Measurements from ENCODE around the gene CPSF4L. TPM values are rescaled to one million over a fixed set of nuclear protein-coding genes. Genes with fewer than 3 reads are reported as not detected.

The CPSF4L gene
- total and polyA plus RNA-seq, 2 donors (not counting 3 experiments of a cell fraction or from before 2014, with no cell fraction given): not detected

DNA sequence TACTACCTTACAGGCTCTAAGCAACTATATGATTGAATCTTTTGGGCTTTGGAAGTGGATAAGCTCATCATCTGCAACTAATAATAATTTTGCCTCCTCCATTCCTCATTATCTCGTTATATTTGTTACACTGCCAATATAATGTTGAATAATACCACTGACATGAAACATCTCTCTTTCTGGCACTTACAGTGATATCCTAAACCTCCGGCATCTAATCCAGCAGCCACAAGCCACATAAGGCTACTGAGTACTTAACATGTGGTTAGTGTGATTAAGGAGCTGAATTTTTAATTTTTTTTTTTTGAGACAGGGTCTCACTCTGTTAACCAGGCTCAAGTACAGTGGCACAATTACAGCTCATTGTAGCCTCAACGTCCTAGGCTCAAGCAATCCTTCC lies 40.5 kb upstream of the CPSF4L start:
- no peak overlapping the region for H2AFZ ChIP-seq (ENCODE audit: low read depth, low read length)
- no peak overlapping the region for H3K4me2 ChIP-seq (ENCODE audit: insufficient read depth, low read length)
- BruUV-seq (replicated peaks): no TSS peak
- H4K20me1 ChIP-seq (replicated peaks; ENCODE audit: control insufficient read depth, extremely low read depth, insufficient read depth, low read length): no peaks in the 10 kb centered on the region
- H3K9me1 ChIP-seq (replicated peaks; ENCODE audit: control insufficient read depth, extremely low read depth, insufficient read depth, low read length): no peaks in the 10 kb centered on the region
- H3K27ac ChIP-seq (ENCODE audit: insufficient read depth, low read depth, low read length): no peak overlapping the region
- H3K4me1 ChIP-seq (ENCODE audit: control insufficient read depth, extremely low read depth, insufficient read depth, low read length): peaks cover 36% of the 10 kb centered on the region
- DNase-seq (ENCODE audit: low read depth, low spot score): no peak
- H3K9me3 ChIP-seq (replicated peaks; ENCODE audit: control insufficient read depth, insufficient read depth, low read length): no peaks in the 10 kb centered on the region
- ChIA-PET POLR2A (no interaction called here), CTCF (interaction anchor here (1.0 kb wide), 1 partner anchor 46 kb away, joined by 3 read pairs; no protein-coding TSS in a partner anchor)
- intact Hi-C loops (cut with micrococcal nuclease) (loop anchor here (10.0 kb wide), 1 partner anchor 397 kb away; no protein-coding TSS in a partner anchor), dilution Hi-C loops (cut with MboI; ENCODE audit: extremely low pct_ligation_motif_present, low sequenced_read_pairs) (no loop called here)
- no peak overlapping the region for H3K4me3 ChIP-seq (replicated peaks in 1 of 3; ENCODE audit: insufficient read depth in 1 of 3, low read depth in 1 of 3, low read length in 3 of 3)
- no peaks in the 10 kb centered on the region for H3K36me3 ChIP-seq (ENCODE audit: control insufficient read depth in 2 of 2, extremely low read depth in 1 of 2, insufficient read depth in 2 of 2, low read length in 2 of 2)
- H3K27me3 ChIP-seq (ENCODE audit: control insufficient read depth in 2 of 2, insufficient read depth in 2 of 2, low read length in 2 of 2): no peaks in the 10 kb centered on the region
- FAIRE-seq: no peak
- peaks cover 74% of the 10 kb centered on the region for H3K79me2 ChIP-seq (ENCODE audit: control insufficient read depth, insufficient read depth, low read length)
- no peak overlapping the region for H3K9ac ChIP-seq (replicated peaks; ENCODE audit: extremely low read depth, insufficient read depth, low read length)
- TF ChIP-seq POLR2A (IDR thresholded peaks at IDR 0.05; ENCODE audit: low read depth, low read length): no peak
- TF ChIP-seq MYC (IDR thresholded peaks at IDR 0.05; ENCODE audit: low read depth, low read length): no peak
- TF ChIP-seq POLR2AphosphoS5 (IDR thresholded peaks at IDR 0.05; ENCODE audit: insufficient read depth, low read depth, low read length): no peak
- no peak for TF ChIP-seq EZH2 (IDR thresholded peaks at IDR 0.05; ENCODE audit: borderline replicate concordance, low read depth, low read length, severe bottlenecking)
- no peak for TF ChIP-seq MAX (IDR thresholded peaks at IDR 0.05; ENCODE audit: insufficient read depth, insufficient read length)

DNA sequence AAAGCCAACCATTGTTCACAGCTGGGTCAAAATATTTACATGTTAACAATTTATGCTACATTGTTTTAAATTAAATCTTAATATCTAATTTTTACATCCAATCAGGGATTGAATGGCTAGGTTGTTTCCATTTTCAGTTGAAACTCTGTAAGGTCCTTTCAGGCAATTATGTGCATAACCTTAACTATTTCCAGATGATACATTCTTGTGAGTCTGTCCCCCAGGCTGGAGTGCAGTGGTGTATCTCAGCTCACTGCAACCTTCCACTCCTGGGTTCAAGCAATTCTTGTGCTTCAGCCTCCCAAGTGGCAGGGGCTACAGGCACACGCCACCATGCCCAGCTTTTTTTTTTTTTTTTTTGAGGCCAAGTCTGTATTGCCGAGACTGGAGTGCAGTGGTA lies 39.7 kb upstream of the CPSF4L start:
- Histone ChIP-seq H4K20me1 (replicated peaks; ENCODE audit: control insufficient read depth, extremely low read depth, insufficient read depth, low read length) (no peaks in the 10 kb centered on the region), H3K4me3 (replicated peaks in 1 of 3; ENCODE audit: insufficient read depth in 1 of 3, low read depth in 1 of 3, low read length in 3 of 3) (no peak overlapping the region), H3K36me3 (ENCODE audit: control insufficient read depth in 2 of 2, extremely low read depth in 1 of 2, insufficient read depth in 2 of 2, low read length in 2 of 2) (no peaks in the 10 kb centered on the region), H3K4me1 (ENCODE audit: control insufficient read depth, extremely low read depth, insufficient read depth, low read length) (peaks cover 28% of the 10 kb centered on the region), H3K27me3 (ENCODE audit: control insufficient read depth in 2 of 2, insufficient read depth in 2 of 2, low read length in 2 of 2) (no peaks in the 10 kb centered on the region), H3K9me1 (replicated peaks; ENCODE audit: control insufficient read depth, extremely low read depth, insufficient read depth, low read length) (no peaks in the 10 kb centered on the region), H3K79me2 (ENCODE audit: control insufficient read depth, insufficient read depth, low read length) (peaks cover 68% of the 10 kb centered on the region), H2AFZ (ENCODE audit: low read depth, low read length) (no peak overlapping the region), H3K27ac (ENCODE audit: insufficient read depth, low read depth, low read length) (no peak overlapping the region), H3K9ac (replicated peaks; ENCODE audit: extremely low read depth, insufficient read depth, low read length) (no peak overlapping the region), H3K4me2 (ENCODE audit: insufficient read depth, low read length) (no peak overlapping the region), H3K9me3 (replicated peaks; ENCODE audit: control insufficient read depth, insufficient read depth, low read length) (no peaks in the 10 kb centered on the region)
- POLR2A ChIA-PET: interaction anchor here (0.7 kb wide), 2 partner anchors 18 to 19 kb away, joined by 4 to 5 read pairs; no protein-coding TSS in a partner anchor
- intact Hi-C loops (cut with micrococcal nuclease): loop anchor here (10.0 kb wide), 1 partner anchor 397 kb away; no protein-coding TSS in a partner anchor
- DNase-seq (ENCODE audit: low read depth, low spot score) (no peak), FAIRE-seq (no peak)
- CTCF ChIA-PET: interaction anchor here (0.6 to 1.0 kb wide), 2 partner anchors 11 to 45 kb away, joined by 3 read pairs; no protein-coding TSS in a partner anchor
- dilution Hi-C loops (cut with MboI; ENCODE audit: extremely low pct_ligation_motif_present, low sequenced_read_pairs): no loop called here
- no TSS peak for BruUV-seq (replicated peaks)
- TF ChIP-seq POLR2A (IDR thresholded peaks at IDR 0.05; ENCODE audit: low read depth, low read length) (no peak), MAX (IDR thresholded peaks at IDR 0.05; ENCODE audit: insufficient read depth, insufficient read length) (no peak), FOS (IDR thresholded peaks at IDR 0.05; ENCODE audit: borderline replicate concordance, insufficient read depth, low read length) (no peak), MYC (IDR thresholded peaks at IDR 0.05; ENCODE audit: low read depth, low read length) (no peak), GATA2 (IDR thresholded peaks at IDR 0.05; ENCODE audit: insufficient read depth, insufficient read length, low read depth, low read length) (no peak)

Data from endothelial cell of umbilical vein (primary cell).